Heart left ventricle (tissue), 16 donors: Measurements from ENCODE around the gene SNUPN. TPM values are rescaled to one million over a fixed set of nuclear protein-coding genes. Genes with fewer than 3 reads are reported as not detected.
A peak's percentile ranks its signal among the peaks of the same experiment; 100 is the strongest.

Experiments used
- ATAC-seq, 4 donors: fragments of 200-7000 bp; cut with Tn5 transposase; one replicate each; pipeline ENCODE4 v1.9.1; 2020 to 2022; ENCODE audit warnings: moderate library complexity in 4 of 4, mild to moderate bottlenecking in 3 of 4, moderate number of reproducible peaks in 1 of 4
- DNase-seq, 5 donors: peaks; one replicate each; pipeline ENCODE4 v3.0.0-alpha.2; 2020
- H3K27ac ChIP-seq, 12 donors: fragments of 200-600 bp; sonication (generic) in 4 of 12; one replicate each; pipeline versions ENCODE4 v1.5.0 to v1.8.0; 2016 to 2022; ENCODE audit warnings: mild to moderate bottlenecking in 2 of 12
- H3K27me3 ChIP-seq, 9 donors: fragments of 200-600 bp; sonication (generic) in 2 of 9; one replicate each; pipeline versions ENCODE4 v1.5.1 to v1.8.0; 2016 to 2022; ENCODE audit warnings: mild to moderate bottlenecking in 3 of 9
- H3K36me3 ChIP-seq, 9 donors: fragments of 200-600 bp; sonication (generic) in 2 of 9; one replicate each; pipeline versions ENCODE4 v1.5.0 to v1.8.0; 2018 to 2022; ENCODE audit warnings: mild to moderate bottlenecking in 2 of 9
- H3K4me1 ChIP-seq, 12 donors: fragments of 200-600 bp; sonication (generic) in 4 of 12; one replicate each; pipeline versions ENCODE4 v1.5.0 to v1.8.0; 2016 to 2022; ENCODE audit warnings: mild to moderate bottlenecking in 3 of 12
- H3K4me3 ChIP-seq, 12 donors: fragments of 200-600 bp; sonication (generic) in 4 of 12; one replicate each; pipeline versions ENCODE4 v1.5.0 to v1.8.0; 2017 to 2022; ENCODE audit warnings: mild to moderate bottlenecking in 9 of 12, moderate library complexity in 4 of 12
- H3K9me3 ChIP-seq, 12 donors: fragments of 200-600 bp; sonication (generic) in 4 of 12; one replicate each; pipeline versions ENCODE4 v1.5.0 to v1.8.0; 2016 to 2022; ENCODE audit warnings: mild to moderate bottlenecking in 1 of 12
- CTCF ChIP-seq, 12 donors: fragments of 200-600 bp; sonication (generic) in 4 of 12; IDR thresholded peaks; one replicate each; pipeline versions ENCODE4 v1.5.0 to v1.8.0; 2018 to 2022; ENCODE audit warnings: antibody characterized with exemption in 12 of 12, mild to moderate bottlenecking in 5 of 12
- POLR2A ChIP-seq, 2 donors: fragments of 450-650 bp; IDR thresholded peaks; one replicate each; pipeline ENCODE4 v1.6.1; 2017; ENCODE audit warnings: antibody characterized with exemption in 2 of 2, mild to moderate bottlenecking in 2 of 2, moderate library complexity in 2 of 2
- WGBS, 4 donors: extraction: QIAGEN DNeasy Blood & Tissue Kit in 2 of 4; methylation state at CpG; one replicate each; pipeline versions ENCODE4 v1.1.5 to v1.1.7; 2013 to 2018; 5-methylcytosine and 5-hydroxymethylcytosine counted together
- intact Hi-C, 10 donors: fragments of 100-400 bp; cut with DNase I; formaldehyde crosslinking; loops; one replicate each; pipeline versions ENCODE4 v1.11.1 to v1.14.2; 2022
- polyA plus RNA-seq, 2 donors: library from polyadenylated mRNA; stranded (reverse); fragments of 200-250 nt; gene quantifications; one replicate each; pipeline ENCODE4 v1.2.3, GENCODE V29; 2013
- total RNA-seq, 9 donors: library from RNA; depleted of rRNA in 2 of 9; stranded (reverse); fragments of >200 nt in 2 of 9; fragmentation: NEBNext Ultra II Directional in 3 of 9; extraction: Animal tissue kit (Norgen Biotek cat#: 25700) in 3 of 9; gene quantifications; one replicate each; pipeline versions ENCODE4 v1.1.0 to v1.2.4, GENCODE V29; 2016 to 2023
- donor health status: ischemic (EF 13 %, LVEDD 7.1; RV severe dilation, severe dysfunction).
- donor health status: healthy with polysubstance abuse.
- donor health status: DM: no; HTN: yes; CAD: no.
- donor health status: DM: no; HTN: no; CAD: no.
- donor health status: ischemic (EF 25% LVEDD 6.9; RV normal size, moderate dysfunction).
- donor health status: ischemic (EF 25% LVEDD 5.7; RV mildly dilated, moderate dysfunction).
- donor health status: healthy.
- donor health status: DM: yes; HTN: yes; CAD: no.
- donor health status: ischemic (EF 35%, LVEDD 5.7; RV mildly dilated, moderate dysfunction).
- donor health status: nonischemic (EF 11% LVEDD 7.7; RV severe dilation, severe dysfunction).
- donor health status: DM: yes; HTN: yes; CAD: no.
- donor health status: PGD.
- donor health status: ischemic (EF 29% LVEDD 5.4; RV normal size, mild dysfunction).
- donor health status: nonischemic (EF 23%, LVEDD 6.1; RV moderate dilation, normal function).

The SNUPN gene
- total and polyA plus RNA-seq, 11 donors = 13.2 to 21.6 (median 14.5) TPM

GRCh38 chr15:75639709-75640482 is 14.4 kb upstream of the SNUPN start, which contains the start of gene IMP3:
Gene IMP3 (minus strand): TSS chr15:75640224. CDS start chr15:75640168, 56 bp downstream.
- intact Hi-C loops = loop anchor here in 8 of 10 donors (5.0 to 10.0 kb wide), 5 partner anchors 32 to 275 kb away; partner anchors contain the start of genes SIN3A (in 3 of the 8) and MAN2C1 (in 1 of the 8)
- peaks cover 9 to 44% (median 30%) of the 10 kb centered on the region in 12 donors for H3K4me1 ChIP-seq

GRCh38 chr15:75639191-75639708 is 13.7 kb upstream of the SNUPN start:
- no peak for ATAC-seq
- intact Hi-C loops = loop anchor here in 8 of 10 donors (5.0 kb wide), 2 partner anchors 33 to 43 kb away; no protein-coding TSS in a partner anchor

More at GRCh38 chr15:75639709-75640482, 14.4 kb upstream of the SNUPN start, which contains the start of gene IMP3:
- WGBS, 4 donors = 0 to 1% (median 0%) methylated on average over 55 to 83 of the region's 83 CpGs
- Histone ChIP-seq H3K9me3 (no peaks in the 10 kb centered on the region), H3K27ac (peak within 1 kb of the TSS; percentile 86 to 99 (median 94)), H3K27me3 (no peaks in the 10 kb centered on the region), H3K36me3 (peaks cover 0 to 12% (median 0%) of the 10 kb centered on the region in 9 donors), H3K4me3 (peak within 1 kb of the TSS; percentile 71 to 99 (median 86))
- TF ChIP-seq POLR2A (IDR thresholded peaks at IDR 0.05) (peak; percentile 82 to 97), CTCF (IDR thresholded peaks at IDR 0.05) (peak in 1 of 12 donors; percentile 23)
- ATAC-seq (peak; percentile 98 to 99 (median 98)), DNase-seq (peak; percentile 95 to 97 (median 95))

GRCh38 chr15:75637245-75638009 is 11.9 kb upstream of the SNUPN start:
- 55 to 69% (median 64%) methylated on average over 4 of the region's 4 CpGs for WGBS, 4 donors
- no peaks in the 10 kb centered on the region for H3K9me3 ChIP-seq
- TF ChIP-seq CTCF (IDR thresholded peaks at IDR 0.05) = no peak
- TF ChIP-seq POLR2A (IDR thresholded peaks at IDR 0.05) = no peak
- no peaks in the 10 kb centered on the region for H3K27me3 ChIP-seq
- intact Hi-C loops = loop anchor here in 9 of 10 donors (1.0 to 5.0 kb wide), 3 partner anchors 11 to 45 kb away; no protein-coding TSS in a partner anchor
- peaks cover 9 to 44% (median 30%) of the 10 kb centered on the region in 12 donors for H3K4me1 ChIP-seq
- DNase-seq (no peak), ATAC-seq (no peak)
- peak overlapping the region in 11 of 12 donors; percentile 66 to 99 (median 93) for H3K27ac ChIP-seq
- H3K4me3 ChIP-seq = peak overlapping the region in 3 of 12 donors; percentile 86 to 97 (median 92)
- H3K36me3 ChIP-seq = peaks cover 0 to 12% (median 0%) of the 10 kb centered on the region in 9 donors

More at GRCh38 chr15:75639191-75639708, 13.7 kb upstream of the SNUPN start:
- Histone ChIP-seq H3K4me3 (peak overlapping the region; percentile 71 to 99 (median 86)), H3K4me1 (peaks cover 9 to 44% (median 30%) of the 10 kb centered on the region in 12 donors), H3K9me3 (no peaks in the 10 kb centered on the region), H3K27me3 (no peaks in the 10 kb centered on the region), H3K36me3 (peaks cover 0 to 12% (median 0%) of the 10 kb centered on the region in 9 donors), H3K27ac (peak overlapping the region; percentile 86 to 99 (median 94))
- WGBS, 4 donors = 1 to 3% (median 2%) methylated on average over 16 of the region's 16 CpGs
- DNase-seq = no peak
- TF ChIP-seq CTCF (IDR thresholded peaks at IDR 0.05) (peak in 1 of 12 donors; percentile 4), POLR2A (IDR thresholded peaks at IDR 0.05) (no peak)
